Glomerular visceral epithelial cell (primary cell): ENCODE results near the gene FYTTD1.

Source experiments
- DNase-seq: peaks from one replicate; pipeline ENCODE4 v3.0.0-alpha.2; 2016; ENCODE audit errors: extremely low spot score

Gene FYTTD1

GRCh38 chr3:197737319-197737649, 12.4 kb upstream of the FYTTD1 start:
- no peak for DNase-seq

GRCh38 chr3:197737749-197738462, 11.8 kb upstream of the FYTTD1 start:
- no peak for DNase-seq

GRCh38 chr3:197742787-197743186, 6.9 kb upstream of the FYTTD1 start:
- DNase-seq, result no peak

- DNase-seq, result no peak
Observed at GRCh38 chr3:197746209-197746608, 3.5 kb upstream of the FYTTD1 start.

DNA sequence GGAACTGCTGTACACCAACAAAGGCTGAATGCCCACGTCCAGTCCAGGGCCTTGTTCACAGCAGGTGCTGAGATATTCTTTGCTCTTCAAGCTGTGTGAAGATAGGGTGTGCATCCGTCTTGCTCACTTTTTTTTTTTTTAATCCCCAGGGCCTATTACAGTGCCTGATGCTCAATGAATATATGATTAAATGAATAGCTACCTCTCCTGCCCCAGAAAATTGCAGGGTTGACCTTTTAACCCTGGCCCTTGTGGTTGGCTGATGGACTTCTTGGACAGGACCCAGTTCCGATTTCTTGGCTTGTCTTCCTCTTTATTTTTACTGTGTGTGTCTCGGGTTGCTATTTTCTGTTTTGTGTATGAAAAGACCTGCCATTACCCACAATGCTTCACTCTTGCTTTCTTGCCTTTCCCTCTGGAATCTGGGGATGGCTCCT, 2.9 kb upstream of the FYTTD1 start:
- no peak for DNase-seq

GRCh38 chr3:197748597-197749314, 927 bp upstream of the FYTTD1 start:
- DNase-seq, result no peak

DNA sequence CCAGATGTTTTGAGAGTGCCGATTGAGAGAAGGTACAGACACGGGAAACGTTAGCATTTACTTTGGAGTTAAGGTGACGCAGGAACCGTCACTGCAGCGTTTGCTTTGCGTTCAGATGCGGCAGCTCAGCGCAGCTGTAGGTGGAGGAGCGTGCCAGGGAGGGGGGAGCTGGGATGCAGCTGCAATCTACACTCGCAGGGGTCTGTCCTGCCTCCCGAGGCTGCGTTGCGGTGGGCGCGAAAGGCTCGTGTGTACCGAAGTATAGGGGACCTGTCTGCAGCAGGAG, 425 bp upstream of the FYTTD1 start:
- no peak for DNase-seq

- peak; percentile 58 for DNase-seq
Observed at GRCh38 chr3:197750396-197750831, 731 bp downstream of the FYTTD1 start.

GRCh38 chr3:197750858-197751737, 1.4 kb downstream of the FYTTD1 start:
- peak; percentile 50 for DNase-seq

- DNase-seq, result no peak
Observed at GRCh38 chr3:197752107-197752506, 2.4 kb downstream of the FYTTD1 start.

- no peak for DNase-seq
Observed at GRCh38 chr3:197753263-197753662, 3.6 kb downstream of the FYTTD1 start.

- no peak for DNase-seq
Observed at GRCh38 chr3:197756704-197757103, 7.0 kb downstream of the FYTTD1 start.

GRCh38 chr3:197758512-197758911, 8.8 kb downstream of the FYTTD1 start:
- DNase-seq, result no peak

GRCh38 chr3:197761784-197762183, 12.1 kb downstream of the FYTTD1 start:
- no peak for DNase-seq

- DNase-seq, result no peak
Observed at GRCh38 chr3:197775317-197775716, 25.6 kb downstream of the FYTTD1 start.

DNA sequence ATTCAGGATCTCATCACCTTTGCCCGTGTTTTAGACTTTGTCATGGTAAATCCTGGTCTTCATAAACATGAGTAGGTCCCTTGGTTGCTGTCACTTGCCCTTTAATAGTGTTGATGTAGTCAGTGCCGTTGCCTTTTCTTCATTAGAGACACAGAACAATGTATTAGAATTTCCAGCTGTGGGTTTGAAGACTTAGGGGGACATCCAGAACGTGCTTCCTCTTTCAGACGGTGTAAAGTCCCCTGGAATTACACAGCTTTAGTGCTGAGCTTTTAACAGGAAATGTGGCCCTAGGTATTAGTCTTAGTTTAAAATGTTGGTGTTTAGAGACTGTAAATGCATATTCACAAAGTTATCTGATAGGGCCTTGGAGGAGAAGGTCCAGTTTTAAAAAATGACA, 32.5 kb downstream of the FYTTD1 start:
- no peak for DNase-seq

GRCh38 chr3:197784019-197784585, 34.4 kb downstream of the FYTTD1 start:
- no peak for DNase-seq

DNA sequence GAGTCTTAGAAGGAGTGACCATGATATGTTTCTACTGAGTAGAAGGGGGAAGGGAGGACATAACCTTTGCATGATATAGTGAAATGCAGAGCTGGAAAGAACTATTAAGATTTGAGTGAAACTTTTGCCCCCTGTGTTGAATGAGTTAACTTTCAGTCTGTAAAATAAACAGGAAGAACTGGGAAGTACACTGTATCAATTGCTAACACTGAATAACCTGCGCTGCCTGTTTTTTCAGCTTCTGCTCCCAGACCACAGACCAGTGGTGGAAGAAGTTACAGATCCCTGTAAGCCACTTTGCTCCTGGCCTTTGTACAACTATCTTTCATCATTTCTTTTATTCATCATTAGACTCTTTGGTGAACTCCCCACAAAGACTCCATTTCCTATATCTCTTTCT, 37.7 kb downstream of the FYTTD1 start:
- DNase-seq, result no peak

- DNase-seq, result no peak
Observed at GRCh38 chr3:197789309-197789708, 39.6 kb downstream of the FYTTD1 start.

DNA sequence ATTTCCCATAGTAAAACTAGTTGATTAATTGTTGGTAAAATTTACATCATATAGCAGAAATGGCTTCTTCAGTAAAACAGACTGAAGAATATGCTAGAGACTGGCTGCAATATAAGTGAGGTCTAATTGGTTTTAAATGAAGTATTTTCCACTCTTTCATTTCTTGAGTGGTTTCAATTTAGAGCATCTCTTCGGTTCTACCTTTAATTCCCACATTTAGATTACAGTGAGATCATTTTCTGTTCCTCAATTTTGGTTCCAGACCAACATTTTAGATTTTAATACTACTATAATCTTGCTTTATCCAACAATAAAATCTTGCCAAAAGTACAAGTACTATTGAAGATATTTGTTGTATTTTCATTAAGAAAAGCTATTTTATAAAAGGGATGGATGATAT, 40.4 kb downstream of the FYTTD1 start:
- no peak for DNase-seq

DNA sequence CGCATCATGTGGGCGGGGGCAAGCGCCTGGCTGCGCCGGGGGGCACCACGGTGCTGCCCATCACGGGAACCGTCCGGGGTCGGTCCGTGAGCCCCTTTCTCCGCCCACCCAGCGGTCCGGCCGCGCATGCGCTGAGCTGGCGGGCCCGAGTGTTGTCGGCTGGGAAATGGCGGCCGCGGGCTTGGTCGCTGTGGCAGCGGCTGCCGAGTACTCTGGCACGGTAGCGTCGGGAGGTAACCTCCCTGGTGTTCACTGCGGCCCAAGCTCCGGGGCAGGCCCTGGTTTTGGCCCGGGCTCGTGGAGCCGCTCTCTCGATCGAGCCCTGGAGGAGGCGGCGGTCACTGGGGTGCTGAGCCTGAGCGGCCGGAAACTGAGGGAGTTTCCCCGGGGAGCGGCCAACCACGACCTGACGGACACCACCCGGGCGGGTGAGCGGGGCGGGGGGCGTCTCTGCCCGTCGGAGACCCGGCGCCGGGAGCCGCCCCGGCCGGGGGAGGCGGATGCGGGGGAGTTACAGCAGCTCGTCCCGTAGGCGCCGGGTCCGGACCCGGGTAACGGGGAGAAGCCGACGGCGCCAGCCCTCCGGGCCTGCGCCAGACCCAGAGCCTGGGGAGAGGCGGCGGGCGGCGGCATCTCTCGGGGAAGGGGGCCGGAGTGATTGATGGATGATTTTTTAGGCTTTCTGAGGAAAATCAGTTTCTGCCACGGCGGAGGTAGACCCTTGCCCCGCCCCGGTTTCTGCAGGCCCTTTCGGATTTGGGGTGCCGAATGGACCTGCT, 41.6 kb downstream of the FYTTD1 start, which contains the start of gene LRCH3:
LRCH3 (plus strand) TSS at position 142 of the 779 bp plus-strand sequence; CDS start at position 167, 25 bp downstream.
- DNase-seq, result peak; percentile 83
